GM19463 (cell line): ENCODE measurements around the gene LIPE.

Source experiments
- ATAC-seq: cut with Tn5 transposase; IDR thresholded peaks from one replicate; pipeline ENCODE4 v1.9.1; 2021; ENCODE audit warnings: mild to moderate bottlenecking, moderate library complexity; ENCODE audit not compliant: unreplicated experiment

Gene LIPE

DNA sequence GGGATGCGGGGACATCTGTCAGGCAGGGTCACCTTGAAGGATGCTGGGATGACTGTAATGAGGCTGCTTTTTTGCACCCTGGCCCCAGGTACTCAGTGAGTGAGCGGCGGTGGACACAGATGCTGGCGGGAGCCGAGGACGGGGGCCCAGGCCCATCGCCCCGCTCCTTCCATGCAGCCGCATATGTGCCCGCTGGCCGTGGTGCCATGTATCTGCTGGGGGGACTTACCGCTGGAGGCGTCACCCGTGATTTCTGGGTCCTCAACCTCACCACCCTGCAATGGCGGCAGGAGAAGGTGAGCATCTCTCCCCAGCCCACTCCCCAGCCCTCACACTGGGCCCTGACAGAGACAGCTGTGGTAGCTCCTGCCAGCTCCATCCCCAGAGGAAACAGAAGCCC lies 70.5 kb downstream of the LIPE start:
- no peak for ATAC-seq

DNA sequence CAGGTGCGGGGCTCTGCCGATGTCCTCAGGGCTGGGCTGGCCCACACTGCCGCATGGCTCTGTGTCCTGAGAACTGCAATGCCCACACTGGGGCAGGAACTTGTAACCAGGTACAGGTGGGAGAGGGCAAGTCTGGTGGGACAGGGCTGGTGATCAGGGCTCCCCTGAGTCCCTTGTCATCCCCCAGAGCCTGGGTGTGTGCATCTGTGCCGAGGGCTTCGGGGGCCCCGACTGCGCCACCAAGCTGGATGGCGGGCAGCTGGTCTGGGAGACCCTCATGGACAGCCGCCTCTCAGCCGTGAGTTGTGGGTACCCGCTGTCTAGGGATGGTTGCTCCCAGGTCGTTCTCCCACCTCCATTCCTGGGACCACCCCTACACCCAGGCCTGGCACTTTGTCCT lies 71.3 kb downstream of the LIPE start:
- ATAC-seq = no peak

DNA sequence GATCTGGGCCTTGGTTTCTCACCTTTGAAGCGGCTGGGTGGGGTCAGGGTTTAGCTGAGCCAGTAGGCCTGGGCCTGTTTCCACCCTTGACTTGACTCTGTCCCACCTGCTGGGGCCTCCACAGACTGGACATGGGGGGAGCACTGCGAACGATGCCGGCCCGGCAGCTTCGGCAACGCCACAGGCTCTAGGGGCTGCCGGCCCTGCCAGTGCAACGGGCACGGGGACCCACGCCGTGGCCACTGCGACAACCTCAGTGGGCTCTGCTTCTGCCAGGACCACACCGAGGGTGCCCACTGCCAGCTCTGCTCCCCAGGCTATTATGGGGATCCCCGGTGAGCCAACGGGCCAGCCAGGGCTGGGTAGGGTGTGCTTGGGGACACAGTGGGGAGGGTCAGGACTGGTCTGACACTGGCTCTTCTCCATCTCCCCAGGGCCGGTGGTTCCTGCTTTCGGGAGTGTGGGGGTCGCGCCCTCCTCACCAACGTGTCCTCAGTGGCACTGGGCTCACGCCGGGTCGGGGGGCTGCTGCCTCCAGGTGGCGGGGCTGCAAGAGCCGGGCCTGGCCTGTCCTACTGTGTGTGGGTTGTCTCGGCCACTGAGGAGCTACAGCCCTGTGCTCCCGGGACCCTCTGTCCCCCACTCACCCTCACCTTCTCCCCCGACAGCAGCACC lies 73.7 kb downstream of the LIPE start:
- no peak for ATAC-seq

DNA sequence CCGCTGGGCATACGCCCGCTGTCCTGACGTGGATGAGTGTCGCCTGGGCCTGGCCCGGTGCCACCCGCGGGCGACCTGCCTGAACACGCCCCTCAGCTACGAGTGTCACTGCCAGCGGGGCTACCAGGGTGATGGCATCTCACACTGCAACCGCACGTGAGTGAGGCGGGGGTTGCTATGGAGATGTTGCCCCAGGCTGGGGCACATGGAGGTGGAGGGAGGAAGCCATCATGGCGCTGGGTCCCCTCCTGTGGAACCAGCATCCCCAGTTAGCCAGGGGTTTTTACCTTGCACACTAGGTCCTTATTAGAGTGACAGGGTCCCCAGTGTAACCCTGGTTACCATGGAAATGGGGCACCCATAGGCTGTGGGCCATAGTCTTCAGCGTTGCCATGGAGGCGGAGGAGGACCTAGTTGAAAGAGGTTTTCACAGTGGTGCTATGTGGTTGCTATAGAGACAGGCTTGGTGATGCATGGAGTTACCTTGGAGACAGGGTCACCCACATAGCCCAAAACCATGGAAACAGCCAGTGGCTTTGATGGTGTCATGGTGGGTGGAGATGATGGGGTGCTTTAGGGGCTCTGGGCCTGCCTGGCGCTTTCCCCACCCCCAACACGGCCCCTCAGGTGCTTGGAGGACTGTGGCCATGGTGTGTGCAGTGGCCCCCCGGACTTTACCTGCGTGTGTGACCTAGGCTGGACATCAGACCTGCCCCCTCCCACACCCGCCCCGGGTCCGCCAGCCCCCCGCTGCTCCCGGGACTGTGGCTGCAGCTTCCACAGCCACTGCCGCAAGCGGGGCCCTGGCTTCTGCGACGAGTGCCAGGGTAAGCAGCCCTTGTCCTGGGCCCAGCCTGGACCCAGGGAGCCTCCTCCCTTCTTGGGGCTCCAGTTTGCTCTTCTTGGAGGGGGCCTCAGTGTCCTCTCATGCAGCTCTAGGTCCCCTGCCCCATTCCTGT lies 74.6 kb downstream of the LIPE start:
- no peak for ATAC-seq
